Stimulated activated naive CD8-positive, alpha-beta T cell treated with anti-CD3 and anti-CD28 coated beads, Interleukin-15, Interleukin-2, amounts not matched to agents 100 ng/mL and 50 ng/mL, for 24 hours (primary cell): Measurements from ENCODE around the gene RARRES2.
"Not testable (repeated sequence)": the region's sequence is repeated elsewhere in the genome, so short reads cannot be mapped to it uniquely, and the experiment has no call there.

Source experiments
- H3K27ac Mint-ChIP-seq: one replicate; pipeline ENCODE4 v1.8.0; 2021; ENCODE audit warnings: mild to moderate bottlenecking, mixed read lengths
- H3K27me3 Mint-ChIP-seq: one replicate; pipeline ENCODE4 v1.8.0; 2021; ENCODE audit warnings: mixed read lengths
- H3K36me3 Mint-ChIP-seq: one replicate; pipeline ENCODE4 v1.8.0; 2021; ENCODE audit warnings: low read depth, mixed read lengths
- H3K4me1 Mint-ChIP-seq: one replicate; pipeline ENCODE4 v1.8.0; 2021; ENCODE audit warnings: low read depth, mixed read lengths
- H3K4me3 Mint-ChIP-seq: one replicate; pipeline ENCODE4 v1.8.0; 2021; ENCODE audit warnings: mild to moderate bottlenecking, mixed read lengths
- H3K9me3 Mint-ChIP-seq: one replicate; pipeline ENCODE4 v1.8.0; 2021; ENCODE audit warnings: mixed read lengths

RARRES2 gene

GRCh38 chr7:150327308-150327707 is 14.1 kb downstream of the RARRES2 start:
- Mint-ChIP-seq H3K9me3 (no peaks in the 10 kb centered on the region), H3K36me3 (peaks cover 48% of the 10 kb centered on the region), H3K4me1 (peaks cover 31% of the 10 kb centered on the region), H3K27me3 (no peaks in the 10 kb centered on the region), H3K4me3 (no peak overlapping the region), H3K27ac (no peak overlapping the region)

- Mint-ChIP-seq H3K36me3 (peaks cover 48% of the 10 kb centered on the region), H3K27me3 (no peaks in the 10 kb centered on the region), H3K4me3 (no peak overlapping the region), H3K4me1 (peaks cover 37% of the 10 kb centered on the region), H3K9me3 (no peaks in the 10 kb centered on the region), H3K27ac (no peak overlapping the region)
These were observed 14.7 kb downstream of the RARRES2 start for GRCh38 chr7:150326657-150327268.

DNA sequence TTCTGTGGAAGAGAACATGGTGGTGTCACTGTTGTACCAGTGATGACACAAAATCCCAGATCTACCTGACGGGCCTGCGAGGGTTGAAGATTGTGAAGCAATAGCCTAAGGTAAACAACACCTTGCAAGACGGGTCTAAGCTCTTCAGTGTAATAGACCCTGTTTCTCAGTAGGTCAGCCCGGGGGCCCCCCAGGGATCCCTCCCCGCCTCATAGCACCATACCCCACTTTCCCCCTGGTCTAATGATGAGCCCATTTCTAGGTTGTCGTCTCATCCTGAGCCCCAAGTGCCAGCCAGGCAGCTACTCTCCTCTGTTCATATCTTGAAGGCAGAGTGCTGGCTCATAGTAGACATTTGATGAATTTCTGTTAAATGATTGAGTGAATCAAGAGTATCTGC is 15.5 kb downstream of the RARRES2 start:
- H3K36me3 Mint-ChIP-seq = peaks cover 41% of the 10 kb centered on the region
- peaks cover 43% of the 10 kb centered on the region for H3K4me1 Mint-ChIP-seq
- no peaks in the 10 kb centered on the region for H3K27me3 Mint-ChIP-seq
- no peaks in the 10 kb centered on the region for H3K9me3 Mint-ChIP-seq
- H3K27ac Mint-ChIP-seq = no peak overlapping the region
- no peak overlapping the region for H3K4me3 Mint-ChIP-seq

DNA sequence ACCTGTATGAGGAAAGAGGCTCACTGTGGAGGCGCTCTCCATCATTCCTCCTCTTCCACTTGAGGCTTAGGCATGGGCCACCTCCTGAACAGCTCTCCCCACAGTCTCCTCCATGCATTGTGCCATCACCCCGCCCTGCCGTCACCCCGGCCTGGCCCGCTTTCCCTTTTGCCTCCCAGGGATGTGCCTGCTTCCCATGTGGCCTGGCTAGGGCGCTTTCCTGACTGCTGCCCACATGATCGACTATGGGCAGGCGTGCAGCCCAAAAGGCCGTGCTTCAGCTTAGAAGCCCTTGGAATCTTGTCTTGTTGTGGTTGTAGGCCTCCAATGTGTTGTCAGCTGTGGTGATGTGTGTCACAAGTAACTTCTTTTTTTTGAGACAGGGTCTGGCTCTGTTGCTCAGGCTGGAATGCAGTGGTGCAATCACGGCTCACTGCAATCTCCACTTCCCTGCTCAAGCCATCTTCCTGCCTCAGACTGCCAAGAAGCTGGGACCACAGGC is 16.3 kb downstream of the RARRES2 start:
- peak overlapping the region; percentile 99 for H3K27ac Mint-ChIP-seq
- H3K9me3 Mint-ChIP-seq = no peaks in the 10 kb centered on the region
- peak overlapping the region; percentile 95 for H3K4me3 Mint-ChIP-seq
- H3K27me3 Mint-ChIP-seq = no peaks in the 10 kb centered on the region
- H3K4me1 Mint-ChIP-seq = peaks cover 50% of the 10 kb centered on the region
- peaks cover 41% of the 10 kb centered on the region for H3K36me3 Mint-ChIP-seq

DNA sequence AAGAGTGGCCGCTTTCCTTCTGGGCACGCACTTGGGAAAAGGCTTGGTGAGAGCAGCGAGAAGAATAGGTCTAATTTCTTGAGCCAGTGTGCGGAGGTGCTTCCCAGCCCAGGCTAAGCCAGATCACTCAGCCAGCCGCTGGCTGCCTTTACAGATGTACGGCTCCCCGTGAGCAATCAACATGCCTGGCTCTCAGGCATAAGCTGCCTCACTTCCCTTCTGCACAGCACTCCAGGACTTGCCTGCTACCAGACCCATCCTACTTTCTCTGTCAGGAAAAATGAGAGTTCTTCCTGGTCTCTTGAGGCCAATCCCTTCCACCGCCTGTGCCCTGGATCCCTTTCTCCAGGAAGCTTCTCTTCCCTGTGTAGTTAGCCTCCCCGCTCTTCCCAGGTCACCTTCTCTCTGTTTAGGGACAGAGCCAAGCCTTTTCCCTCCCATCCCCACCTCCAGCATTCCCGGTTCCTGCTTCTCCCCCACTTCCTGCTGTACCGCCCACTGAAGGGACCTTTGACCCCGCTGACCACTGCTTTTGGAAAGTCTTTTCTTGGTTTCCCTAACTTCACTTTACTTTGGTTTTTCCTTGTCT is 17.0 kb downstream of the RARRES2 start:
- H3K36me3 Mint-ChIP-seq = peaks cover 41% of the 10 kb centered on the region

DNA sequence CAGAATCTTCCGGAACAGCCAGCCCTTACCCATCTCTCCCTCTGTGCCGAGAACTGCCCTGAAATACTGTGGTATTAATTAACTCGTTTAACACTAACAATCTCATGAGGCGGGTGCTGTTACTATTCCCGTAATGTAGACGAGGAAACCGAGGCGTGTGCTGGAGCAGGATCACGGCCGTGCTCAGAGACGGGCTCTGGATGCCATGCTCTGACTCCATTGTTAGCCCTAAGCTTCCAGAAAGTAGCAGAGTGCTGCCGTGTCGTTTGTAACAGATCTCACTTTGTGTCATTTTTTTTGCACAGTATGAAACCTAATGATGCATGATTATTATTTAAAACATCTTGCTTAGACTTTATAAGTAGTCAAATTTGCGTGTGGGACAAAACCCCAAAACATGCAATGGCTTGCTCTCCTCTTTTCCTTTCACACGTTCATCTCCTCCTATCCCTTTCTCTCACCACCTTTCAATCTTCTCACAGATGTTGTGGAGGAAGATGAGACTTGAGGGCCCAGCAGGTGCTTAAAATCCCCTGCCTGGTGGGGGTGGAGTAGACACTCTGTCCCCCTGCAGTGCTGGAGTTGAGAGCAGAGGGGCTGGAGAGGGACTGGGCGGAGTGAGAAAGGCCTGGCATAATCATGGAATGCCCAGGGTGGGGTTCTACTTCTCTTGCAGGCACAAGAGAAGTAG is 17.6 kb downstream of the RARRES2 start:
- H3K36me3 Mint-ChIP-seq = peaks cover 36% of the 10 kb centered on the region
- peaks cover 54% of the 10 kb centered on the region for H3K4me1 Mint-ChIP-seq
- H3K9me3 Mint-ChIP-seq = no peaks in the 10 kb centered on the region
- peak overlapping the region; percentile 99 for H3K27ac Mint-ChIP-seq
- no peaks in the 10 kb centered on the region for H3K27me3 Mint-ChIP-seq
- peak overlapping the region; percentile 95 for H3K4me3 Mint-ChIP-seq

More for the DNA sequence above, 17.0 kb downstream of the RARRES2 start:
- Mint-ChIP-seq H3K27ac (peak overlapping the region; percentile 99), H3K4me1 (peaks cover 54% of the 10 kb centered on the region), H3K27me3 (no peaks in the 10 kb centered on the region), H3K9me3 (no peaks in the 10 kb centered on the region), H3K4me3 (peak overlapping the region; percentile 95)

DNA sequence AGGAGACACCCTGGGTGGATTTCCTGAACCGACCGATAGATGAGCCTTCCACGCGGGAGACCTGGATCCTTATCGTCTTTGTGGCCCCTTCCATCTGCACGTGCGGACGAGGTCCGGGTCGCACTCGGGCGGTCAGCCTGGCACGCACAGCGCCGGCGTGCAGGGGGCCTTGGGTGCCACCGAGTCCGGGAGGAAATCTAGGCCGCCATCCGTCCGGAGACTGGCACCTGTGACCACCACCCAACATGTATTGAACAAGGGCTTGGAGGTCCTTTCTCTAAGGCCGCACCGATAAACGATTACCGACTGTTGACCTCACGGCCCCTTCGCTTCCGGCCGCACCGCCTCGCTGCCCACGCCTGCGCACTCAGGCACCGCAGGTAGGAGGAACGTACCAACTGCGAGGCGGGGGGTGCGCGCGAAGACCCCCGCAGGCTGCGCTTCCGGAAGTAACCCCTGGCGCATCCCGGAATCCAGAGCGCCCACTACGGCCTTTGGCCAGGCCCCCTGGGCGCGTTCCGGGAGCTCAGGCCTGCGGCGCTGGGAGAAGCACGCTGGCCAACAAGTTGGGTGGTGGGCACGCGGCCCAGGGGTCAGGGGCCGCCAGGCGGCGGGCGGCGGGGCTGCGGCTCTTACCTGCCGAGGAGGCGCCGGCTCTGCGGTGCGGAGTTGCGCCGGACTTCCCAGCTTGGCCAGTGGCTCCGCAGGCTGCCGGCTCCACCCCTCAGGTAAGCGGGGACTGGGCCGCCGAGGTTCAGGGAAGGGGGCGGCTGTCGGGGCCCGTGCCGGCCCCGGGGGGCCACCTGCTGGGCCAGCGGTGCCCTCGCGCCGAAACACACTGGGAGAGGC is 18.4 kb downstream of the RARRES2 start, which contains the start of the genes ACTR3C and LRRC61:
TSS of gene ACTR3C (minus strand) at position 713 of the 849 bp plus-strand sequence. CDS start 28,249 bp downstream, outside the sequence.
TSS of gene LRRC61 (plus strand) at position 523 of the 849 bp plus-strand sequence. CDS start 13,507 bp downstream, outside the sequence.
- Mint-ChIP-seq H3K9me3 (no peaks in the 10 kb centered on the region), H3K36me3 (peaks cover 31% of the 10 kb centered on the region), H3K27ac (peak within 1 kb of the TSS; percentile 99), H3K4me1 (peaks cover 54% of the 10 kb centered on the region), H3K27me3 (no peaks in the 10 kb centered on the region), H3K4me3 (peak within 1 kb of the TSS; percentile 95)

DNA sequence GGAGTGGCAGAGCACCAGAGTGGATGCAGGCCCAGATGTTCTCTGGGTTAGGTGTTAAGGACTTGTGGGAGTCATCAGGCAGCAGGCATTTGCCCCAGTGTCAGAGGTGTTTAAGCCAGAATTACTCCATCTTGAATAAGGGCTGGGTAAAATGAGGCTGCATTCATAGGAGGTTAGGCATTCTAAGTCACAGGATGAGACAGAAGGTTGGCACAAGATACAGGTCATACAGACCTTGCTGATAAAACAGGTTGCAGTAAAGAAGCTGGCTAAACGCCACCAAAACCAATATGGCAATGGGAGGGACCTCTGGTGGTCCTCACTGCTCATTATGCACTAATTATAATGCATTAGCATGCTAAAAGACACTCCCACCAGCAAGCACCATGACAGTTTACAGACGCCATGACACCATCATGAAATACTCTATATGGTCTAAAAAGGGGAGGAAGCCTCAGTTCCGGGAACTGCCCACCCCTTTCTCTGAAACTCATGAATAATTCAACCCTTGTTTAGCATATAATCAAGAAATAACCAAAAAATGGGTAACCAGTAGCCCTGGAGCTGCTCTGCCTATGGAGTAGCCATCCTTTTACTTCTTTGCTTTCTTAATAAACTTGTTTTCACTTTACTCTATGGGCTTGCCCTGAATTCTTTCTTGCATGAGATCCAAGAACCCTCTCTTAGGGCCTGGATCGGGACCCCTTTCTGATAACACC is 19.2 kb downstream of the RARRES2 start:
- H3K4me3 Mint-ChIP-seq = peak overlapping the region; percentile 95
- H3K4me1 Mint-ChIP-seq = peaks cover 54% of the 10 kb centered on the region
- H3K36me3 Mint-ChIP-seq = peaks cover 31% of the 10 kb centered on the region
- H3K27ac Mint-ChIP-seq = peak overlapping the region; percentile 97
- H3K27me3 Mint-ChIP-seq = no peaks in the 10 kb centered on the region
- H3K9me3 Mint-ChIP-seq = no peaks in the 10 kb centered on the region

- H3K27me3 Mint-ChIP-seq = no peaks in the 10 kb centered on the region
- no peaks in the 10 kb centered on the region for H3K9me3 Mint-ChIP-seq
- H3K36me3 Mint-ChIP-seq = peaks cover 25% of the 10 kb centered on the region
- H3K27ac Mint-ChIP-seq = peak overlapping the region; percentile 97
- H3K4me3 Mint-ChIP-seq = peak overlapping the region; percentile 95
- peaks cover 50% of the 10 kb centered on the region for H3K4me1 Mint-ChIP-seq
These were observed 19.7 kb downstream of the RARRES2 start for GRCh38 chr7:150321788-150322113.

GRCh38 chr7:150317748-150318444 is 23.5 kb downstream of the RARRES2 start:
- no peaks in the 10 kb centered on the region for H3K9me3 Mint-ChIP-seq
- H3K4me1 Mint-ChIP-seq = peaks cover 29% of the 10 kb centered on the region
- H3K27ac Mint-ChIP-seq = no peak overlapping the region
- H3K4me3 Mint-ChIP-seq = no peak overlapping the region
- peaks cover 5% of the 10 kb centered on the region for H3K36me3 Mint-ChIP-seq
- no peaks in the 10 kb centered on the region for H3K27me3 Mint-ChIP-seq

GRCh38 chr7:150316987-150317386 is 24.4 kb downstream of the RARRES2 start:
- H3K27ac Mint-ChIP-seq, H3K9me3 Mint-ChIP-seq, H3K36me3 Mint-ChIP-seq, H3K27me3 Mint-ChIP-seq, H3K4me3 Mint-ChIP-seq: not testable (repeated sequence)
- H3K4me1 Mint-ChIP-seq = peaks cover 20% of the 10 kb centered on the region

- H3K27ac Mint-ChIP-seq = no peak overlapping the region
- no peak overlapping the region for H3K4me3 Mint-ChIP-seq
- H3K27me3 Mint-ChIP-seq = no peaks in the 10 kb centered on the region
- peaks cover 5% of the 10 kb centered on the region for H3K36me3 Mint-ChIP-seq
- H3K9me3 Mint-ChIP-seq = no peaks in the 10 kb centered on the region
- no peaks in the 10 kb centered on the region for H3K4me1 Mint-ChIP-seq
These were observed 26.7 kb downstream of the RARRES2 start for GRCh38 chr7:150314639-150315239.

- H3K9me3 Mint-ChIP-seq = no peaks in the 10 kb centered on the region
- no peaks in the 10 kb centered on the region for H3K27me3 Mint-ChIP-seq
- no peak overlapping the region for H3K4me3 Mint-ChIP-seq
- H3K4me1 Mint-ChIP-seq = peaks cover under 1% of the 10 kb centered on the region
- no peak overlapping the region for H3K27ac Mint-ChIP-seq
- H3K36me3 Mint-ChIP-seq = peaks cover 5% of the 10 kb centered on the region
These were observed 27.6 kb downstream of the RARRES2 start for GRCh38 chr7:150313870-150314269.
